Measurements from ENCODE around the gene UBE2R2.

- no peak for TF ChIP-seq HDAC2 (IDR thresholded peaks at IDR 0.05)
- TF ChIP-seq TAF1 (IDR thresholded peaks at IDR 0.05; ENCODE audit: borderline replicate concordance, low read depth, low read length): no peak
- no peak for TF ChIP-seq EZH2 (IDR thresholded peaks at IDR 0.05; ENCODE audit: borderline replicate concordance, control insufficient read depth, low read depth, low read length)
- no peak for TF ChIP-seq HDAC6 (IDR thresholded peaks at IDR 0.05; ENCODE audit: unreplicated experiment)
- TF ChIP-seq TBL1XR1 (IDR thresholded peaks at IDR 0.05; ENCODE audit: low read depth, low read length): no peak
- no peak for TF ChIP-seq JUND (IDR thresholded peaks at IDR 0.05; ENCODE audit: low read depth, low read length)
- no peak for TF ChIP-seq ATF3 (IDR thresholded peaks at IDR 0.05; ENCODE audit: borderline replicate concordance, extremely low read depth, low read depth, low read length)
- no peak for TF ChIP-seq EP300 (IDR thresholded peaks at IDR 0.05; ENCODE audit: borderline replicate concordance in 1 of 2, control insufficient read depth in 1 of 2, low read depth in 2 of 2, low read length in 2 of 2)
- TF ChIP-seq ELK1 (IDR thresholded peaks at IDR 0.05; ENCODE audit: low read depth, low read length): no peak
- no peak for TF ChIP-seq RCOR1 (conservative IDR thresholded peaks at IDR 0.05; ENCODE audit: low read depth, low read length)
- no peak for TF ChIP-seq ZNF592 (IDR thresholded peaks at IDR 0.05)
- TF ChIP-seq NKRF (conservative IDR thresholded peaks at IDR 0.05): no peak
- TF ChIP-seq SP1 (IDR thresholded peaks at IDR 0.05; ENCODE audit: low read depth, low read length): no peak
Observed at GRCh38 chr9:33837138-33837537, 20.2 kb downstream of the UBE2R2 start.

Measured in GM12878 (cell line).